Gastrocnemius medialis (tissue), 4 donors: ENCODE measurements around the gene MAPK1.

Source experiments
- POLR2A ChIP-seq, 2 donors: fragments of 450-650 bp; IDR thresholded peaks; one replicate each; pipeline ENCODE4 v1.6.1; 2017; ENCODE audit warnings: antibody characterized with exemption in 2 of 2, mild to moderate bottlenecking in 2 of 2, moderate library complexity in 2 of 2
- TF ChIP-seq, protein P1 (sequence below), 5 experiments: fragments of 450-650 bp in 3 of 5; fragments of 200-600 bp in 2 of 5; sonication (generic) in 2 of 5; IDR thresholded peaks in 4 of 5; conservative IDR thresholded peaks in 1 of 5; 1 replicate in 4 of 5; 2 replicates in 1 of 5; pipeline ENCODE4 v1.5.1; 2016 to 2019; ENCODE audit warnings: antibody characterized with exemption in 5 of 5, mild to moderate bottlenecking in 3 of 5, moderate library complexity in 3 of 5

DNA sequence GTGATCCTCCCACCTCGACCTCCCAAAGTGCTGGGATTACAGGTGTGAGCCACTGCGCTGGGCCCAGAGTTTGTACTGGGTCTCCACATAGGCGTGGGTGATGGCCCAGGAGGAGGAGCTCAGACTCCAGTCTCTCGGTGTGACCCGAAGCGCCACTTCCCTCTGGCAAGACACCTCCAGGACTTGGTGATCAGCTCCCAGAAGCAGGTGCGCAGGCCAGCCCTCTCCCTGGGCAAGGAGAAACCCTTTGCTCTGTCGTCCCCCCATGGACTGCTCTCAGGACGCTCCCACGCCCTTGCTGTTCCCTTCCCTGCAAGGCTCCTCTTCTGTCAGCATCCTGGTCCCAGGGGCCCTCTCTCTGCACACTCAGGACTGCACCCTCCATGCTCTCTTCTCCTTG is 126.4 kb downstream of the MAPK1 start:
- TF ChIP-seq, protein P1, sequence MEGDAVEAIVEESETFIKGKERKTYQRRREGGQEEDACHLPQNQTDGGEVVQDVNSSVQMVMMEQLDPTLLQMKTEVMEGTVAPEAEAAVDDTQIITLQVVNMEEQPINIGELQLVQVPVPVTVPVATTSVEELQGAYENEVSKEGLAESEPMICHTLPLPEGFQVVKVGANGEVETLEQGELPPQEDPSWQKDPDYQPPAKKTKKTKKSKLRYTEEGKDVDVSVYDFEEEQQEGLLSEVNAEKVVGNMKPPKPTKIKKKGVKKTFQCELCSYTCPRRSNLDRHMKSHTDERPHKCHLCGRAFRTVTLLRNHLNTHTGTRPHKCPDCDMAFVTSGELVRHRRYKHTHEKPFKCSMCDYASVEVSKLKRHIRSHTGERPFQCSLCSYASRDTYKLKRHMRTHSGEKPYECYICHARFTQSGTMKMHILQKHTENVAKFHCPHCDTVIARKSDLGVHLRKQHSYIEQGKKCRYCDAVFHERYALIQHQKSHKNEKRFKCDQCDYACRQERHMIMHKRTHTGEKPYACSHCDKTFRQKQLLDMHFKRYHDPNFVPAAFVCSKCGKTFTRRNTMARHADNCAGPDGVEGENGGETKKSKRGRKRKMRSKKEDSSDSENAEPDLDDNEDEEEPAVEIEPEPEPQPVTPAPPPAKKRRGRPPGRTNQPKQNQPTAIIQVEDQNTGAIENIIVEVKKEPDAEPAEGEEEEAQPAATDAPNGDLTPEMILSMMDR (IDR thresholded peaks at IDR 0.05 in 4 of 5, conservative IDR thresholded peaks at IDR 0.05 in 1 of 5), result no peak
- TF ChIP-seq POLR2A (IDR thresholded peaks at IDR 0.05), result no peak
